ENCODE measurements around the gene NAT9. TPM values are rescaled to one million over a fixed set of nuclear protein-coding genes. Genes with fewer than 3 reads are reported as not detected.

NAT9 gene
- total RNA-seq, 1 donor from 2014 or later, result 48.6 TPM

DNA sequence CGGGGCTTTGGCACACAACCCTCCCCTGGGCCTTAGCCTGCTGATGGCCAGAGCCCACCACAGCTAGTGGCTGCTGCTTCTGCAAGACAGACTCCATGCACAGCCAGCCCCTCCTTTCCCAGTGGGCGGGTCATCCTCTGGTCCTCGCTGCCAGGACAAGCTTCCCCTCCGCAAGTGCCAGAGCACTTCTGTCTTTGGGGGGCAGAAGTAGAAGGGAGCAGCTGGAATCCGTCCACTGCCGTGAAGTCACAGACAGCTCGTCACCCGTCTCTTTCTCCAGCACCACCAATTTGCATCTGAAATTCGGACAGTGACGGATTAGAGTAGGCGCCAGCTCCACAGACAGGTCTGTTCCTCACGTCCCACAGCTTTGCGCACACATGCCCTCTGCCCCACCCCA lies 31.3 kb upstream of the NAT9 start:
- DNase-seq (no peak), ATAC-seq (no peak)
- Histone ChIP-seq H3K4me3 (no peak overlapping the region), H3K36me3 (peaks cover 29% of the 10 kb centered on the region), H3K27ac (no peak overlapping the region), H3K4me1 (peaks cover 15% of the 10 kb centered on the region), H3K27me3 (ENCODE audit: low read depth) (no peaks in the 10 kb centered on the region), H3K9me3 (no peaks in the 10 kb centered on the region)
- intact Hi-C loops (cut with DNase I), result no loop called here
- TF ChIP-seq, protein P1, sequence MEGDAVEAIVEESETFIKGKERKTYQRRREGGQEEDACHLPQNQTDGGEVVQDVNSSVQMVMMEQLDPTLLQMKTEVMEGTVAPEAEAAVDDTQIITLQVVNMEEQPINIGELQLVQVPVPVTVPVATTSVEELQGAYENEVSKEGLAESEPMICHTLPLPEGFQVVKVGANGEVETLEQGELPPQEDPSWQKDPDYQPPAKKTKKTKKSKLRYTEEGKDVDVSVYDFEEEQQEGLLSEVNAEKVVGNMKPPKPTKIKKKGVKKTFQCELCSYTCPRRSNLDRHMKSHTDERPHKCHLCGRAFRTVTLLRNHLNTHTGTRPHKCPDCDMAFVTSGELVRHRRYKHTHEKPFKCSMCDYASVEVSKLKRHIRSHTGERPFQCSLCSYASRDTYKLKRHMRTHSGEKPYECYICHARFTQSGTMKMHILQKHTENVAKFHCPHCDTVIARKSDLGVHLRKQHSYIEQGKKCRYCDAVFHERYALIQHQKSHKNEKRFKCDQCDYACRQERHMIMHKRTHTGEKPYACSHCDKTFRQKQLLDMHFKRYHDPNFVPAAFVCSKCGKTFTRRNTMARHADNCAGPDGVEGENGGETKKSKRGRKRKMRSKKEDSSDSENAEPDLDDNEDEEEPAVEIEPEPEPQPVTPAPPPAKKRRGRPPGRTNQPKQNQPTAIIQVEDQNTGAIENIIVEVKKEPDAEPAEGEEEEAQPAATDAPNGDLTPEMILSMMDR (IDR thresholded peaks at IDR 0.05), result no peak

DNA sequence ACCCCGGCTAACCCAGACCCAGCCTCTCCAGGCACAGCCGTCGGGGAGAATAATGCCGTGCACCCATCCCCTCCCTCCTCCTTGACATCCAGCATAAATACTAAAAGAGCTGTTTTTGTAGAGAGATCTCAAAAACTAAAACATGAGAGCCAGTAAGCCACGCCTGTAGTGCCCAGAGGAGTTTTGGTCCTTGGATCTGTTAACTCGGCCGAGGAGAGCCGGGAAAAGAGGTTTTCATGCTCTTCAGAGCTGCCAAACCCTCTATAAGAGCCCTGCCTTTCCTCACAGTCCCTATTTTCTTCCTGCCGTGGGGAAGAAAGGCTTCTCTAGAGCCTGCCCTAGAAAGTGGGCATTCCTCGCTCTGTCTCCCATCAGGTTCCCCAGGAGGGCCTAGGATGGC lies 30.2 kb upstream of the NAT9 start:
- Histone ChIP-seq H3K27me3 (ENCODE audit: low read depth) (no peaks in the 10 kb centered on the region), H3K4me1 (peaks cover 6% of the 10 kb centered on the region), H3K36me3 (peaks cover 40% of the 10 kb centered on the region), H3K4me3 (no peak overlapping the region), H3K27ac (no peak overlapping the region), H3K9me3 (no peaks in the 10 kb centered on the region)
- DNase-seq, result no peak
- ATAC-seq, result no peak
- TF ChIP-seq, protein P1 (IDR thresholded peaks at IDR 0.05), result no peak
- intact Hi-C loops (cut with DNase I), result no loop called here

DNA sequence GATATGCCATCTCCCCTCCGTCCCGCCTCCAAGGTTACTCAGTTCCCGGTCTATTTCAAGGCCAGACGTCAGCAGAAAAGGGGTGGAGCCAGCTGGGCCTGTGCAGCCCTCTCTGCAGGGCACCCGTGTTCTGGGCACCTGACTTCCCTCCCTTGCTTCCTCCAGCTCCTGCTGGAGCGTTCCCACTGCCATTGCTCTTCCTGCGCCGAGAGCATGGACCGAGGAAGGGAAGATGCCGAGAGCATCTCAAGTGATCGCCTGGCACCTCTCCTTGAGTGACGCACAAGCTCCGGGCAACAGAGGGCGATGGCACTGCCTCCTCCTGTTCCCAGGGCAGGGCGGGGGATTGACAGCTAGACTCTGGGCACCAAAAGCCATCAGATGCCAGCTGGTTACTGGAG lies 29.4 kb upstream of the NAT9 start:
- no peaks in the 10 kb centered on the region for H3K9me3 ChIP-seq

DNA sequence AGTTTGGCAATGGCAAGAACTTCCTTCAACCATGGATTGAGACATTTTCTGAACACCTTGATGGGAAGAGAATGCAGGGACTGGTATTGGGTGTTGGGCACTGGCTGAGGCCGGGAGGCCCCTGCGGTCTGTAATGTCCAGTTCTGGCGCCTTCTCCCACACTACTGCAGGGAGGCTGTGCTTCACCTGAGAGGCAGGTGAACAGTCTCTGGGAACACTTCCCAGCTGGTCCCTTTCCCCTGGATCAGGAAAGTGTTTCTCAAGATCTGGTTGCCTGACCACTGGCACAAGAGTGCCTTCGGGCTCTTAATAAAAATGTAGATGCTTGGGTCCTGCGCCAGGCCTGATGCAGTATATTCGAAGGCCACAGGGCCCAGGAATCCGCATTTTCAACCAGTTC lies 28.5 kb upstream of the NAT9 start:
- peaks cover 6% of the 10 kb centered on the region for H3K4me1 ChIP-seq
- H3K4me3 ChIP-seq, result no peak overlapping the region
- H3K36me3 ChIP-seq, result peaks cover 47% of the 10 kb centered on the region
- no peaks in the 10 kb centered on the region for H3K9me3 ChIP-seq
- H3K27me3 ChIP-seq (ENCODE audit: low read depth), result no peaks in the 10 kb centered on the region
- H3K27ac ChIP-seq, result no peak overlapping the region
- intact Hi-C loops (cut with DNase I), result no loop called here
- TF ChIP-seq, protein P1 (IDR thresholded peaks at IDR 0.05), result no peak
- no peak for DNase-seq
- ATAC-seq, result no peak

More for the DNA sequence above, 29.4 kb upstream of the NAT9 start:
- no peak overlapping the region for H3K4me3 ChIP-seq
- DNase-seq (no peak), ATAC-seq (peak in 1 of 2 donors; percentile 34)
- no peaks in the 10 kb centered on the region for H3K27me3 ChIP-seq (ENCODE audit: low read depth)
- H3K27ac ChIP-seq, result no peak overlapping the region
- TF ChIP-seq, protein P1 (IDR thresholded peaks at IDR 0.05), result no peak
- peaks cover 6% of the 10 kb centered on the region for H3K4me1 ChIP-seq
- peaks cover 46% of the 10 kb centered on the region for H3K36me3 ChIP-seq
- intact Hi-C loops (cut with DNase I), result no loop called here

DNA sequence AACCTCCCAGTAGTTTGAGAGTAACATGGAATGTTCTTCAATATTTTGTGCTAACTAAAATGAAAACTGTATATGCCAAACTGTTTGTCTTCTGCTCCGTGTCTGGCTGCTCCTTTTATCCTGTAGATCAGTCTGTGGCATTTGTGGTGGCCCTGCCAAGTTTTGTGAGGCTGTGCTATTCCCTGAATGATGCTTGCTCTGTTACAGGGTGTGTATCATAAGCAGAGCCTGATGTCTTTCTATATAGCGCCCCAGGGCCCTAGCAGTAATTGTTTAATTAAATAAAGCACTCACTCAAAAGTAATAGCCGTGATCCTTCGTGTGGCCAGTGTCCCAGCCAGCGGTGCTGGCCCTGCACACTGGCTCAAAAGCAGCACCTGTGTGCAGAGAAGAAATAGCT lies 27.8 kb upstream of the NAT9 start:
- TF ChIP-seq, protein P1 (IDR thresholded peaks at IDR 0.05), result no peak
- H3K4me3 ChIP-seq, result no peak overlapping the region
- no peaks in the 10 kb centered on the region for H3K27me3 ChIP-seq (ENCODE audit: low read depth)
- ATAC-seq (no peak), DNase-seq (no peak)
- H3K4me1 ChIP-seq, result peaks cover 6% of the 10 kb centered on the region
- no peak overlapping the region for H3K27ac ChIP-seq
- H3K9me3 ChIP-seq, result no peaks in the 10 kb centered on the region
- peaks cover 52% of the 10 kb centered on the region for H3K36me3 ChIP-seq
- intact Hi-C loops (cut with DNase I), result no loop called here
